GM18909 (cell line): Measurements from ENCODE around the gene ADAM30.
"Not testable (repeated sequence)": the region's sequence is repeated elsewhere in the genome, so short reads cannot be mapped to it uniquely, and the experiment has no call there.

ENCODE experiments used
- ATAC-seq: cut with Tn5 transposase; IDR thresholded peaks from one replicate; pipeline ENCODE4 v1.9.1; 2021; ENCODE audit warnings: mild to moderate bottlenecking; ENCODE audit not compliant: unreplicated experiment, poor library complexity

ADAM30 gene

DNA sequence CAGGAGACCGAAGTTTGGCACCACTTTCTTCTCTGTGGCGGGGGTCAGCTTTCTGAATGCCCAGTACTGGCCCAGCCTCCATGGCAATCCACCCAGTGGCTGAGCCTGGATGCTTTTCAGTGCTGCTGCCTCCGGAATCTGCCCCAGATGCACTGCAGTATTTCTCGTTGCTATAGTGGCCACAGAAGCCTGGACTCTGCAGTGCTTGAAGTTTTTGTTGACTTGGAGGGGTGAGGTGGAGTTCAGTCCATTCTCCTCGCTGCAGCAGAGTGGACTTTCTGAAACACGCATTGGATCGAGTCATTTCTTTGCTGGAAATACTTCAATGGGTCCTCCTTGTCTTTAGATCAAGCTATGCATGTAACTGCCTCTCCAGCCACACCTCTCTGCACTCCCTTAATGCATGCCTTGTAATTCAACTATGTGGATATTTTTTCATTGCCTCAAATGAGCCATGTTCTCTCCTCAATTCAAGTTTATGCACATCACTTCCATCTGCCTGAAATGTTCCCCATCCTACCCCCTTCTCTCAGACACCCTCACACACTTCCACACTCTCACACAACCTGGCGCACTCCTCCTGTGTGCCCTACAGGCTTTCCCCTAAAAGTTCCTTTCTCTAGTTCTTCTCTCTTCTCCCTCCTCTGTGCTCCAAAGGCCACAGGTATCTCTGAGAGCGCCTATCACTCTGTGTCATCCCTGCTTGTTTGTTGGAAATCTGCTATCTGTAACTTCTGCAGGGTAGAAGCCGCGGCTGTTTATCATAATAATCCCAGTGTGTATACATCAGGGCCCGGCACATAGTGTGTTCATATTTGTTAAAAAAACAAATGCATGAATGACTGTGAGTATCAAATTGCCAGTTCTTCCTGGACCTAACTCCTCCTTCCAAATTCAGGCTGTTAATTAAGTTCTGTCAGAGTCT is 16.5 kb downstream of the ADAM30 start:
- no peak for ATAC-seq

DNA sequence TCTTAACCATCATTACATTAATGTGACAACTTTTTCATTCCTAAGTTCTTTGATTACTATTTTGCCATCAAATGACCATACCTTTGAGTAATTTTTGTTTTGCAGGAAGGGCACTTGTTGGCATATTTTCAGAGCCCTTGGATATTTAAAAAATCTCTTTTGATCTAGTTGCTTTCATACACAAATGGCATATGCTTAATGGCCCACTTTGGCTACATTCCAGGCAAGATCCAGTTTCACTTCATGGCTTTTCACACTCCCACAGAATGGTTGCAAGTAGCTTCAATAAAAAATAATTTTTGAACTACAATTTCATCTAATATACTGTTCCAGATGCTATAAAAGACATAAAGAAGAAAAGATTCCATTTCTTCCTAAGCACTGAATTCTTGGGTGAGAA is 18.1 kb downstream of the ADAM30 start:
- no peak for ATAC-seq

DNA sequence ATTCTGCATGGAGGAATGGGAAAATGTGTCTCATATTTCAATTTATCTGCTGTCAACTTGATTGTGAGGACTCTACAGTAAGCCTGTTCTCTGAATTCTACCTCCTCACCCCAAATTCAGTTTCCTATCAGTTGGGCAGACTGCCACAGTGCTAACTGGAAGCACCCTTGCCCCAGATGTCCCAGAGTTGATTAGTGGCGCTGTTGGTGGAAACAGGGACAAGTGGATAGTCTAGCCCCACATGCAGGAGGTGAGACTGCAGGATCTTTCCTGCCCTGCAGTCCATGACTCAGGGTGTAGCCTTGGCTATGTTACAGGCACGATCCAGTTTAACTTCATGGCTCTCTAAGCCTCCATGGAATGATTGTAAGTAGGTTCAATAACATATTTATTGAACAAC is 22.1 kb downstream of the ADAM30 start:
- ATAC-seq: no peak

DNA sequence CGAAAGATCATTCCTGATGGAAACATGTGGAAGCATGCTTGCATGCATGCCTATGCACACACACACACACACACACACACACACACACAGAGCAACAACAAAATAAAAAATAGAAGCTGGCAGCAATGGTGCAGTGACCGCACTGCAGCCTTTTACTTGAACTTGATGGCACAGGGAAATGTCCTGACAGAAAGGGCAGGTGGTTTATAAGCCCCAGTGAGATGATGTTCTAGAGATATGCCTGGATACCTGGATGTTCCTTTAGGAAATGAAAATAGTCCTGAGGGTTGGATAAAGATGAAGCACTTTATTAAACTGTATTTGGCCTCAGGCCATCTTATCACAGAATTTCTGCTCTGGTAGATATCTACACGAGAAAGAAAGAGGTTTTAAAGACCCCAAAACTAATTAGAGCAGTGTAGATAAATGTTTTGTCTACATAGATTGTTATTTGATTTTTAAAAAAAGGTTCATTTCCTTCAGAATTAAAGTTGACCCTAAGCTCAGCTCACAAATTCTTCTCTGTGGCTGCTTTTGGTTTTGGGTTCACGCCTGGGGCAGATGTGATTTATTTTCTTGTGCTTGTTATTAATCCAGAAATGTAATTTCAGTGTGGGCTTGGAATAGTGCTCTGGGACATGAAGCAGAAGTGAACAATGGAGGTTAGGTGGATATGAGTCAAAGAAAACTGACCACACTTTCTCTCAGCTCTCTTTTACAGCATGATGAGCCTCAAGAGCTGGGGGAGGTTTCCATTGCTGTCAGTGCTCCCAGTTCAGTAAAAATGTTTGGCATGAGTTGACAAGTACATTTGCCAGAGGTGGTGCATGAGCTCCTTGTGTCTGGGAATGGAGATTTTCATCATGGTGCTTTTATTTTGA is 22.9 kb downstream of the ADAM30 start:
- ATAC-seq: no peak

DNA sequence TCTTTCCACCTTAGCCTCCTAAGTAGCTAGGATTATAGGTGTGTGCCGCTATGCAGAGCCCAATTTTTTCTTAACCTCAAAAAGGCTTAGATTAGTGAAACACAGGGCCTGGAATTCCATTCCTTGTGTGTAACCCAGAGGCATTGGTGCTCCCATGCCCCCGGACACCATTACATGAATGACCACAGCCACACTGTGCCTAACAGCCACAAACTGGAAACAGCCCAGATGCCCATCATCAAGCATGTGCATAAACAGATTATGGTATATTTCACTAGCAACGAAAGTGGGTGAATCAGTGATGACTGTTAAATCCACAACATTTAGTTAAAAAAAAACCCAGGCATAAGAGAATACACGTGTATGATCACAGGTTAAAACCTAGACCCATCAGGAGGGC is 24.4 kb downstream of the ADAM30 start:
- ATAC-seq: no peak

DNA sequence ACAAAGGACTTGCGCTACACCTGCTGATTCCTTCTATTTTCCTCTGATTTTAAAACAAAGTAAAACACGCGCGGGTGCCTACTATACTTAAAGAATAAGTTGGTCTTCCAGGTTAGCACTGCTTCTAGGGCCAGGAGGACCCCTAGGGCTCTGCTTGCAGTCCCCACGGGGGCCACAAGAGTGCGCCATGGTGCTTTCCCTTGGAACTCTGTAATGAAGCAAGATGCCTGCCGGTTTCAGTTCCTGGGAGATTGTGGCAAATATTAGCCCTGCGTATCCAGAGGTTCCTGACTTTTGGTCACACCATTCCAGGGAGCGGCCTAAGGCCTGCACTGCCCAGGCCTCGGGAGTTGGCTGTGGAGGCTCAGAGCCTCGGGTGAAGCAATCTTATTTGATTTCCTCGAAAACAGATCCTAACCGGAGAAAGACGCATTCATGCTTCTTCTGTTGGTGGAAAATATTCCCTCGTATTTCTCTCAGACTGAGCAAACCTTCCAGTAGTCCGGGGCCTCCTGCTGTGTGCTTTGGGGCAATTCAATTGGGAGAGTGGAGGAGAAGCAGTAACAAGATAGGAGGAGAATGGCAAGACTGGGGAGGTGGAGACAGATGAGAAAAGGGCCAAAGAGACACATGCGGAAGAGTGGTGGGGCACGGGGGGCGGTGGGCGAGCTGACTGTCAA is 25.3 kb downstream of the ADAM30 start:
- no peak for ATAC-seq

DNA sequence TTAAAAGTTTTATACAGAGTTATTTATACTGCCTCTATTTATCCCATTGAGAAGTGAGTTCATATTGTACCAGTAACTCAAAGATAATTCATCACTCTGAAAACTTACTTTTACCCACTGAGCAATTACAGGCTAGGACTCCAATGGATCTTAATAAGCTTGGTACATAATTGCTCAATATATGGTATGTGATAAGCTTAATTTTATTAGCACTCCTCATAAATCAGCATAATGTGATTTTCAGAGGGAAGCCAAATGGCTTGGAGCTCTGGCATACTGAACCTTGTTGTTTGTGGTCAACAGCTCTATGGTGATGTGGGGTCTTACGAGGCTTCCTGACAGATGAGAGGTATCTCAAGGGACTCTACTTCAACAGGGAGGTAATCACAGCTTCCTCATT is 26.3 kb downstream of the ADAM30 start:
- ATAC-seq: no peak

DNA sequence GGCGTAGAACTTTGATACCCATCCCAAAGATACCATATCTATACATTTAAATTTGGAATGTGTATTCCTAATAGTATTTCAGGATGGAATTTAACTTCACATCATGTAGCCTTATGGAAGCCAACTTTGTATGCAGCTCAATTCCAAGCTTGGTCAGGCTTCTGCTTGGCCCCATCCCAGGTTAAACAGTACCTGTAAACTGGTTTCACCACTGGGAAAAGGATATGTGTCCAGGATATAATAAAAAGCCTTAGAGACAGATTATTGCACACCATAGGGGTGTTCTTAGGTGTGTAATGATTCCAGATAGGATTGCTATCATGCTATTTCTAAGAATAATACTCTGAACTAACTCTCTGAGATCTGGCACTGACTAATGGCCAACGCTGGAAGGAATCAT is 28.1 kb downstream of the ADAM30 start:
- no peak for ATAC-seq

DNA sequence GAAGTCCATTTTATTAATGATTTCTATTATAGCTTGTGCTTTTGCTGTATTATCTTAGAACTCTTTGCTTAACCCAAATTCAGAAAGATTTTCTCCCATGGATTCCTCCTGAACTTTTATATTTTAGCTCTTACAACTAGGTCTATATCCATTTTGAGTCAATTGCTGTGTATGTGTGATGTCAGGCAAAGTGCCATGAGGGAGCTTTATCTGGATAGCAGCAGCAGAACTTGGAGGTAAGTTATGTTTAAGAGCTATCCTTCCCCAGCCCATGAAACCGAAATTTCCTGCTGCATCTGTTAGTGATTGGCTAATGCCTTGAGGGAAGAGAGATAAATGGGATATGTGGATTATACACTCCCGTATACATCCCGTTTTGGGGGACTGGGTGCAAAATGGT is 29.9 kb downstream of the ADAM30 start:
- no peak for ATAC-seq

DNA sequence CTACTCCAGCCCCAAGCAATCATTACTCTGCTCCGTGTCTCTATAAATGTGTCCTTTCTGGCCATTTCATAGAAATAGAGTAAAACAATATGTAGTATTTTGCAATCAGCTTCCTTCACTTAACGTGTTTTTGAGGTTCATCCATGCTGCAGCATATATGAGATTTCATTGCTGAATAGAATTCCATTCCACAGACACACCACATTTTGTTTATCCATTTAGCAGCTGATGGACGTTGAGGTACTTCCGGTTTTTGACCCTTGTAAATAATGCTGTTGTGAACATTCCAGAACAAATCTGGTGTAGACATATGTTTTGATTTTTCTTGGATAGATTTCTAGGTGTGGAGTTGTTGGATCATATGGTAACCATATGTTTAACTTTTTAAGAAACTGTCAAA is 30.7 kb downstream of the ADAM30 start:
- no peak for ATAC-seq

DNA sequence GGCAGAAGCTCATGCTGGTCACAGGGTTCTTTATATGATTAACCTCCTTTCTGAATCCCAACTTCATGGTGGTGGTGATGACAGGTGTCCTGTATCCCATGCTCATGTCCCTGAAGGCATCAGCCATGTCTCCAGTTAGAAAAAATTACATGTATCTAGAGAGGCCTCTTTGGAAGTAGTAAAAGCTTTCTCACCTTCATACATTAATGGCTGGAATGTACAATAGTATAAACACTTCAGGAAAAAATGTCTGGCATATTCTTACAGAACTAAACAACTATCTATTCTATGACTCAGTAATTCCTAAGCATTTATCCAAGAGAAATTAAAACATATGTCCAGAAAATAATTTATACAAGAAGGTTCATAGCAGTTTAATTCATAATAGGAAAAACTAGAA is 34.0 kb downstream of the ADAM30 start:
- ATAC-seq: no peak

DNA sequence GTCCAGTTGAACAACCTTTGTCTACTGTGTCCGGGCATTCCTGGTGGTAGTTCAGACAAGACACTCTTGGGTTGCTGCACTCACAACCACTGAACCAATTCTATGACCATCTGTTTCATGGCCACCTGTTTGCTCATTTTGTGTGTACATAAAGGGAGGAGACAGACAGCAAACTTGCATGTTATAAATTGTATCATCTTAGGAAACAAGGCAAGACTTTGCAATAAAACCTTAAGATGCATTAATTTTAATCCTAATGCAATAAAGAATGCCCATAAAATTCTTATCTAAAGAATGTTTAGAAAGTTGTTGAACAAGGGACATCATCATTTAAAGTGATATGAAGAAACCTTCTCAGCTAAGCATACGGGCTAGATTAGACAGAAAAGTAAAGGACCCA is 34.8 kb downstream of the ADAM30 start:
- no peak for ATAC-seq

DNA sequence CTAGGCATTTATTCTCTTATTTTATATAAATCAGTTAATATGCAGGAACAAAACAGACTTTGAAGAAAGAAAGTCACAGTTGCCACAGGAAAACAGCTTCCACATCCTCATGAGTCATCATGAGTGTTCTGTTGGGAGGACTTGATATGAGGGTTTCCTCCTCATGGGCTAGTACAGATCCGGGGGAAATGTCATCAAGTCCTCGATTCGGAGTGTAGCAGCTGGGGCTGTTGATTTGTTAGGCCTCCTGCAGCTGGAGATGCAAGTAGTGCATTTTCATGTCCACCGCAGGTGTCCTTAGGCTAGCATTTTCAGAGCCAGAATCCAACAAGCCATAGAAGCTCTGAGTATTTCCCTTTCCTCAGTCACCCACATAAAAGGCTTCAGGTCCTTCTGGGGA is 36.7 kb downstream of the ADAM30 start:
- no peak for ATAC-seq

DNA sequence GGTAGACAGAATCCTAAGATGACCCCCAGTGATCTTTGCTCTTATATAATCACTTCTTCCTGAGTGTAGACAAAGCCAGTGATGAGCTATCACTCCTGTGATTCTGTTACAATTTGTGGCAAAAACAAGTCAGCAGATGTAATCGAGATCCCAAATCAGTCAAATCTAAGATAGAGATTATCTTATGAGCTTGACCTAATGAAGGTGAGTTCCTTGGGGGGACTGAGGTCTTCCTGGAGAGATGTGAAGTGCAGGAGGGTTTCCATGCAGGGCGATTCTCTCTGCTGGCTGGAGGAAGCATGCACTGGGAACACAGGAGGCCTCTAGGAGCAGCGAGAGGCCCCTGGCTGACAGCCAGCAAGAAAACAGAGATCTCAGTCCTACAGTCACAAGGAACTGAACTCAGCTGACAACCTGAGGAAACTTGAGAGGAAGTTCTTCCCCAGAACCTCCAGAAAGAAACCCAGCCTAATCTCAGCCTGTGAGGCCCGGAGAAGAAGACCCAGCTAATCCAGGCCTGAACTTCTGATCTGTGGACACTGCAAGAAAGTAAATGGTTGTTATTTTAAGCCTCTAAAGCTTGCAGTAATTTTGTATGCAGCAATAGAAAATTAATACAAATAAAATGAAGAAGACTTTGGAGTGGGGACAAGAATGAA is 37.6 kb downstream of the ADAM30 start:
- not testable (repeated sequence) for ATAC-seq

DNA sequence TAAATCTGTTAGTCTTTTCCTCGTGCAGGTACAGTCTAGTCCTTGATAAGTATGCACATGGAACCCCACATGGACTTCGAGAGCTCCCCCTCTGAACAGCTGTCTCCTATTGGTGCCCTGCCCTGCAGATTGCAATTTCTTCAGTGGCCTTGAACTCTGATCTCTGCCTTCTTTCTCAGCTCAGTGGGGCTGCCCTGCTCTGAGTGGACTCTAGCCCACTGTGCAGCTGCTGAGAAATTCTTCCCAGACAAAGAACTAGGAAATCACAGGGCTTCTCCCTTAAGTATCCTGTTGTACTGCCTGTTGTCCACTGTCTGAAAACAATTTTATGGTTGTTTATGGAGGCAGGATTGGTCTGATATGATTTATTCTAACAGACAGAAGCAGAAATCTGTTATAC is 38.2 kb downstream of the ADAM30 start:
- no peak for ATAC-seq

DNA sequence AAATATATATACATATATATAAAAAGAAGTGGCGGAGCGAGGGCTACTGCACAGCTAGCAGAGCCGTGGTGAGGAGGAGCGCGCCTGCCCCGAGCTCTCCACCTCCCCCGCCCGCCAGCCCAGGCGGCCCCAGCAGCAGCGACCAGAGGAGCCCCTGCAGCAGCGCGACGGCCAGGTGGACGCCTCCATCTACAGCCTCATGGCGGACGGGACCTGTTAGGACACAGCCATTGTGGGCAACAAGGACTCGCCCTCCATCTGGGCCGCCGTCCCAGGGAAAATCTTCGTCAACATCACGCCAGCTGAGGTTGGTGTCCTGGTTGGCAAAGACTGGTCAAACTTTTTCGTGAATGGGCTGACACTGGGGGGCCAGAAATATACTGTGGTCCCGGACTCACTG is 43.2 kb downstream of the ADAM30 start:
- ATAC-seq: no peak

DNA sequence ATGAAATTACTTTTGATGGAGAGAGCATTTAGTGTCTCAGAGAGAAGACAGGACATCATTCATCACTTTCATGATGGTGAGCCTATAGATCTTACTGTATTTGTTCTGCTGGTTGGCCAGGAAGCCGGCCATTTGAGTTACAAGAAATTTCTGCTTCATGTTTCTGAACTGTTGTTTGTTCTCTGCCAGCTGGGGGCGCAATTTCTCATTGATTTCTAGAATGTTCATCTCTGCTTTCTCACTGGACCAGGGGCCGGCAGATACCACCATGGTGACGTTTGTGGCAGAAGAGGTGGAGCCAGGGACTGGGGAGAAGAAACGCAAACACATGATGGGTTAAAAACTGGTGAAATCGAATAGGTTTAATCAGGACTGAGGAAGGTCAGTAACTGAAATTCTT is 52.1 kb downstream of the ADAM30 start:
- not testable (repeated sequence) for ATAC-seq
